HEK293 (cell line): ENCODE measurements around the gene AMOTL2.

Source experiments
- CTCF ChIP-seq: fragments of 450-650 bp; formaldehyde crosslinking; IDR thresholded peaks from 2 replicates; pipeline ENCODE4 v1.5.1; 2016; ENCODE audit warnings: missing biosample characterization, missing genetic modification characterization
- KLF1 ChIP-seq: fragments of 450-650 bp; formaldehyde crosslinking; IDR thresholded peaks from 2 replicates; pipeline ENCODE4 v1.5.1; 2016; ENCODE audit warnings: missing biosample characterization, missing genetic modification characterization
- ZBTB6 ChIP-seq: fragments of 450-650 bp; formaldehyde crosslinking; IDR thresholded peaks from 2 replicates; pipeline ENCODE4 v1.5.1; 2017; ENCODE audit warnings: missing biosample characterization, missing genetic modification characterization
- ZFP41 ChIP-seq: fragments of 450-650 bp; formaldehyde crosslinking; IDR thresholded peaks from 2 replicates; pipeline ENCODE4 v1.5.1; 2016; ENCODE audit warnings: missing biosample characterization, missing genetic modification characterization, borderline replicate concordance
- ZNF121 ChIP-seq: fragments of 450-650 bp; formaldehyde crosslinking; IDR thresholded peaks from 2 replicates; pipeline ENCODE4 v1.5.1; 2016; ENCODE audit warnings: missing biosample characterization, missing genetic modification characterization
- ZNF2 ChIP-seq: fragments of 450-650 bp; formaldehyde crosslinking; IDR thresholded peaks from 2 replicates; pipeline ENCODE4 v1.5.1; 2016; ENCODE audit warnings: missing biosample characterization, missing genetic modification characterization
- ZSCAN30 ChIP-seq: fragments of 450-650 bp; IDR thresholded peaks from 2 replicates; pipeline ENCODE4 v1.5.1; 2018; ENCODE audit warnings: missing biosample characterization, mild to moderate bottlenecking, missing genetic modification characterization, moderate library complexity

- TF ChIP-seq ZFP41 (tag by site-specific recombination) (no peak), KLF1 (tag by site-specific recombination) (no peak), CTCF (tag by site-specific recombination) (no peak), ZNF2 (tag by site-specific recombination) (no peak), ZSCAN30 (tag by site-specific recombination) (no peak), ZBTB6 (no peak), ZNF121 (no peak)
Measured at GRCh38 chr3:134387293-134387692, 13.0 kb upstream of the AMOTL2 start.
